ENCODE results near the gene FRK.
"Not testable (repeated sequence)": the region's sequence is repeated elsewhere in the genome, so short reads cannot be mapped to it uniquely, and the experiment has no call there.

The FRK gene

GRCh38 chr6:116096979-116097816 lies 36.5 kb upstream of the FRK start:
- TF ChIP-seq CTCF (IDR thresholded peaks at IDR 0.05; ENCODE audit: unreplicated experiment in 3 of 3) = peak; percentile 53 to 62 (median 57)
- Mint-ChIP-seq H3K4me3 (no peak overlapping the region), H3K27me3 (ENCODE audit: low read depth) (no peaks in the 10 kb centered on the region), H3K9me3 (peaks cover 14% of the 10 kb centered on the region), H3K4me1 (peaks cover 14% of the 10 kb centered on the region), H3K36me3 (ENCODE audit: low read depth) (peaks cover 3% of the 10 kb centered on the region), H3K27ac (no peak overlapping the region)

GRCh38 chr6:116096048-116096759 lies 35.5 kb upstream of the FRK start:
- H3K27ac Mint-ChIP-seq; H3K4me3 Mint-ChIP-seq; H3K27me3 Mint-ChIP-seq (ENCODE audit: low read depth); H3K4me1 Mint-ChIP-seq; H3K36me3 Mint-ChIP-seq (ENCODE audit: low read depth): not testable (repeated sequence)
- peaks cover 14% of the 10 kb centered on the region for H3K9me3 Mint-ChIP-seq

GRCh38 chr6:116094041-116094440 lies 33.4 kb upstream of the FRK start:
- Mint-ChIP-seq H3K4me3 (no peak overlapping the region), H3K27me3 (ENCODE audit: low read depth) (no peaks in the 10 kb centered on the region), H3K9me3 (peaks cover 14% of the 10 kb centered on the region), H3K36me3 (ENCODE audit: low read depth) (peaks cover 3% of the 10 kb centered on the region), H3K27ac (no peak overlapping the region), H3K4me1 (no peaks in the 10 kb centered on the region)
- TF ChIP-seq CTCF (IDR thresholded peaks at IDR 0.05; ENCODE audit: unreplicated experiment in 3 of 3) = no peak

- Mint-ChIP-seq H3K4me3 (no peak overlapping the region), H3K27ac (no peak overlapping the region), H3K27me3 (ENCODE audit: low read depth) (no peaks in the 10 kb centered on the region), H3K4me1 (no peaks in the 10 kb centered on the region), H3K9me3 (peaks cover 3% of the 10 kb centered on the region), H3K36me3 (ENCODE audit: low read depth) (no peaks in the 10 kb centered on the region)
- TF ChIP-seq CTCF (IDR thresholded peaks at IDR 0.05; ENCODE audit: unreplicated experiment in 3 of 3) = no peak
Observed at GRCh38 chr6:116090251-116090650, 29.6 kb upstream of the FRK start.

- H3K27me3 Mint-ChIP-seq (ENCODE audit: low read depth) = no peaks in the 10 kb centered on the region
- no peaks in the 10 kb centered on the region for H3K4me1 Mint-ChIP-seq
- H3K27ac Mint-ChIP-seq = no peak overlapping the region
- H3K36me3 Mint-ChIP-seq (ENCODE audit: low read depth) = no peaks in the 10 kb centered on the region
- no peak for TF ChIP-seq CTCF (IDR thresholded peaks at IDR 0.05; ENCODE audit: unreplicated experiment in 3 of 3)
- no peak overlapping the region for H3K4me3 Mint-ChIP-seq
- no peaks in the 10 kb centered on the region for H3K9me3 Mint-ChIP-seq
Observed at GRCh38 chr6:116088946-116089345, 28.3 kb upstream of the FRK start.

GRCh38 chr6:116087437-116088027 lies 26.8 kb upstream of the FRK start:
- TF ChIP-seq CTCF (IDR thresholded peaks at IDR 0.05; ENCODE audit: unreplicated experiment in 3 of 3) = no peak
- Mint-ChIP-seq H3K9me3 (no peaks in the 10 kb centered on the region), H3K36me3 (ENCODE audit: low read depth) (no peaks in the 10 kb centered on the region), H3K4me3 (no peak overlapping the region), H3K27me3 (ENCODE audit: low read depth) (no peaks in the 10 kb centered on the region), H3K27ac (no peak overlapping the region), H3K4me1 (no peaks in the 10 kb centered on the region)
